Measurements from ENCODE around the gene OSGIN1. TPM values are rescaled to one million over a fixed set of nuclear protein-coding genes. Genes with fewer than 3 reads are reported as not detected.

OSGIN1 gene
- total RNA-seq, 1 experiment from 2014 or later = 1.7 TPM

DNA sequence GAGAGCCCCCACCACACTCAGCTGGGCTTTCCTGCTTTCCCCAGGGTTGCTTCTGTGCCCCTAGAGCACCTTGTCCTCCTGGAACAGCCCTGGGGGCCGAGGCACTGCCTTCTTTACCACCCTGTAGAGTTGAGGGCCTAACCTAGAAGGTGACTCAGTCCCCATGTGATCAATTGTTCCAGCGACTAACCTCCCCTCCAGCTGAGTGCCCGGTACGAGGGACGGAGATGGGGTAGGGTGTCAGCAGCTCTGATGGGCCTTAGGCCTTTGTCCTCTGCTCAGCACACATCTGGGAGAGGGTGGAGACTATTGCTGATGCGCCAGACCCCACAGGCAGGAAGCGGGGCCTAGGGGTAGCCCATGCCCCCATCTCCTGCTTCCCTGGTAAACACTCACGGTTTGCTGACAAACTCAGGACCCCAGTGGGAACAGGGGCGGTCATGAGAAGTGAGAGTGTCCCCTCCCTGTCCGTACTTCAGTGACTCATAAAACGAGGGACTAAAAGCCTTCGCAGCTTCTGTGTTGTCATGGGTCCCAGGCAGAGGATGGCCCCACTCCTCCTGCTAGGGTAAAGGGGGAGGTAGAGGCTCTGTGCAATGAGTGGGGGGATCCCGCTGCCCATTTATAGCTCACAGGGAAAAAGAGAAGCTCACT is 48.1 kb downstream of the OSGIN1 start:
- 0 out of 2 replicates have a peak, but pooled peaks cover 1% of the 10 kb centered on the region for H3K4me1 Mint-ChIP-seq
- TF ChIP-seq, protein P1, sequence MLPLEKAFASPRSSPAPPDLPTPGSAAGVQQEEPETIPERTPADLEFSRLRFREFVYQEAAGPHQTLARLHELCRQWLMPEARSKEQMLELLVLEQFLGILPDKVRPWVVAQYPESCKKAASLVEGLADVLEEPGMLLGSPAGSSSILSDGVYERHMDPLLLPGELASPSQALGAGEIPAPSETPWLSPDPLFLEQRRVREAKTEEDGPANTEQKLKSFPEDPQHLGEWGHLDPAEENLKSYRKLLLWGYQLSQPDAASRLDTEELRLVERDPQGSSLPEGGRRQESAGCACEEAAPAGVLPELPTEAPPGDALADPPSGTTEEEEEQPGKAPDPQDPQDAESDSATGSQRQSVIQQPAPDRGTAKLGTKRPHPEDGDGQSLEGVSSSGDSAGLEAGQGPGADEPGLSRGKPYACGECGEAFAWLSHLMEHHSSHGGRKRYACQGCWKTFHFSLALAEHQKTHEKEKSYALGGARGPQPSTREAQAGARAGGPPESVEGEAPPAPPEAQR (CRISPR knock-in tag; IDR thresholded peaks at IDR 0.05) = no peak
- TF ChIP-seq SP1 (CRISPR knock-in tag; conservative IDR thresholded peaks at IDR 0.05) (no peak), OVOL2 (CRISPR knock-in tag; IDR thresholded peaks at IDR 0.05; ENCODE audit: borderline replicate concordance) (no peak), ZNF281 (CRISPR knock-in tag; IDR thresholded peaks at IDR 0.05) (no peak), PRRX2 (CRISPR knock-in tag; IDR thresholded peaks at IDR 0.05) (no peak), NR2C2 (CRISPR knock-in tag; IDR thresholded peaks at IDR 0.05) (no peak), NFATC4 (CRISPR knock-in tag; IDR thresholded peaks at IDR 0.05) (no peak), ZNF263 (CRISPR knock-in tag; IDR thresholded peaks at IDR 0.05; ENCODE audit: low read depth) (no peak), CTCF (IDR thresholded peaks at IDR 0.05) (no peak), CREM (CRISPR knock-in tag; IDR thresholded peaks at IDR 0.05) (no peak), SMAD3 (CRISPR knock-in tag; IDR thresholded peaks at IDR 0.05; ENCODE audit: borderline replicate concordance) (no peak), FOXJ3 (CRISPR knock-in tag; IDR thresholded peaks at IDR 0.05; ENCODE audit: borderline replicate concordance) (no peak), TEAD4 (CRISPR knock-in tag; IDR thresholded peaks at IDR 0.05) (no peak), HMGA2 (CRISPR knock-in tag; IDR thresholded peaks at IDR 0.05) (no peak), PREB (CRISPR knock-in tag; IDR thresholded peaks at IDR 0.05; ENCODE audit: borderline replicate concordance) (no peak), TEAD1 (CRISPR knock-in tag; IDR thresholded peaks at IDR 0.05) (no peak)
- TF ChIP-seq, protein P2, sequence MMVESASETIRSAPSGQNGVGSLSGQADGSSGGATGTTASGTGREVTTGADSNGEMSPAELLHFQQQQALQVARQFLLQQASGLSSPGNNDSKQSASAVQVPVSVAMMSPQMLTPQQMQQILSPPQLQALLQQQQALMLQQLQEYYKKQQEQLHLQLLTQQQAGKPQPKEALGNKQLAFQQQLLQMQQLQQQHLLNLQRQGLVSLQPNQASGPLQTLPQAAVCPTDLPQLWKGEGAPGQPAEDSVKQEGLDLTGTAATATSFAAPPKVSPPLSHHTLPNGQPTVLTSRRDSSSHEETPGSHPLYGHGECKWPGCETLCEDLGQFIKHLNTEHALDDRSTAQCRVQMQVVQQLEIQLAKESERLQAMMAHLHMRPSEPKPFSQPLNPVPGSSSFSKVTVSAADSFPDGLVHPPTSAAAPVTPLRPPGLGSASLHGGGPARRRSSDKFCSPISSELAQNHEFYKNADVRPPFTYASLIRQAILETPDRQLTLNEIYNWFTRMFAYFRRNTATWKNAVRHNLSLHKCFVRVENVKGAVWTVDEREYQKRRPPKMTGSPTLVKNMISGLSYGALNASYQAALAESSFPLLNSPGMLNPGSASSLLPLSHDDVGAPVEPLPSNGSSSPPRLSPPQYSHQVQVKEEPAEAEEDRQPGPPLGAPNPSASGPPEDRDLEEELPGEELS (CRISPR knock-in tag; IDR thresholded peaks at IDR 0.05) = no peak
- TF ChIP-seq, protein P3, sequence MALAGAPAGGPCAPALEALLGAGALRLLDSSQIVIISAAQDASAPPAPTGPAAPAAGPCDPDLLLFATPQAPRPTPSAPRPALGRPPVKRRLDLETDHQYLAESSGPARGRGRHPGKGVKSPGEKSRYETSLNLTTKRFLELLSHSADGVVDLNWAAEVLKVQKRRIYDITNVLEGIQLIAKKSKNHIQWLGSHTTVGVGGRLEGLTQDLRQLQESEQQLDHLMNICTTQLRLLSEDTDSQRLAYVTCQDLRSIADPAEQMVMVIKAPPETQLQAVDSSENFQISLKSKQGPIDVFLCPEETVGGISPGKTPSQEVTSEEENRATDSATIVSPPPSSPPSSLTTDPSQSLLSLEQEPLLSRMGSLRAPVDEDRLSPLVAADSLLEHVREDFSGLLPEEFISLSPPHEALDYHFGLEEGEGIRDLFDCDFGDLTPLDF (CRISPR knock-in tag; IDR thresholded peaks at IDR 0.05) = no peak
- TF ChIP-seq, protein P4, sequence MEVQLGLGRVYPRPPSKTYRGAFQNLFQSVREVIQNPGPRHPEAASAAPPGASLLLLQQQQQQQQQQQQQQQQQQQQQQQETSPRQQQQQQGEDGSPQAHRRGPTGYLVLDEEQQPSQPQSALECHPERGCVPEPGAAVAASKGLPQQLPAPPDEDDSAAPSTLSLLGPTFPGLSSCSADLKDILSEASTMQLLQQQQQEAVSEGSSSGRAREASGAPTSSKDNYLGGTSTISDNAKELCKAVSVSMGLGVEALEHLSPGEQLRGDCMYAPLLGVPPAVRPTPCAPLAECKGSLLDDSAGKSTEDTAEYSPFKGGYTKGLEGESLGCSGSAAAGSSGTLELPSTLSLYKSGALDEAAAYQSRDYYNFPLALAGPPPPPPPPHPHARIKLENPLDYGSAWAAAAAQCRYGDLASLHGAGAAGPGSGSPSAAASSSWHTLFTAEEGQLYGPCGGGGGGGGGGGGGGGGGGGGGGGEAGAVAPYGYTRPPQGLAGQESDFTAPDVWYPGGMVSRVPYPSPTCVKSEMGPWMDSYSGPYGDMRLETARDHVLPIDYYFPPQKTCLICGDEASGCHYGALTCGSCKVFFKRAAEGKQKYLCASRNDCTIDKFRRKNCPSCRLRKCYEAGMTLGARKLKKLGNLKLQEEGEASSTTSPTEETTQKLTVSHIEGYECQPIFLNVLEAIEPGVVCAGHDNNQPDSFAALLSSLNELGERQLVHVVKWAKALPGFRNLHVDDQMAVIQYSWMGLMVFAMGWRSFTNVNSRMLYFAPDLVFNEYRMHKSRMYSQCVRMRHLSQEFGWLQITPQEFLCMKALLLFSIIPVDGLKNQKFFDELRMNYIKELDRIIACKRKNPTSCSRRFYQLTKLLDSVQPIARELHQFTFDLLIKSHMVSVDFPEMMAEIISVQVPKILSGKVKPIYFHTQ (CRISPR knock-in tag; IDR thresholded peaks at IDR 0.05) = no peak
- ChIA-PET POLR2A (interaction anchor here (1.9 kb wide), 1 partner anchor 12 kb away, joined by 8 read pairs; no protein-coding TSS in a partner anchor), CTCF (interaction anchor here (0.6 to 2.3 kb wide), 5 partner anchors 13 to 190 kb away, joined by 3 to 15 read pairs (median 4); no protein-coding TSS in a partner anchor)
- DNase-seq (ENCODE audit: low spot score) = no peak
- no peak overlapping the region for H3K4me3 Mint-ChIP-seq
- no peaks in the 10 kb centered on the region for H3K27me3 Mint-ChIP-seq (ENCODE audit: low read depth)
- no peak for ATAC-seq
- no peaks in the 10 kb centered on the region for H3K36me3 Mint-ChIP-seq
- no peaks in the 10 kb centered on the region for H3K9me3 Mint-ChIP-seq
- H3K27ac Mint-ChIP-seq = no peak overlapping the region

Measured in WTC11 (cell line).